HG02938 (cell line): ENCODE data around the gene SORCS1.

Experiments
- ATAC-seq: cut with Tn5 transposase; IDR thresholded peaks from one replicate; pipeline ENCODE4 v1.9.1; 2021; ENCODE audit warnings: mild to moderate bottlenecking, moderate library complexity; ENCODE audit not compliant: unreplicated experiment

SORCS1 gene

GRCh38 chr10:107163881-107164861 lies at the start of gene SORCS1:
TSS of gene SORCS1 (minus strand) at chr10:107164706.
- ATAC-seq: no peak

DNA sequence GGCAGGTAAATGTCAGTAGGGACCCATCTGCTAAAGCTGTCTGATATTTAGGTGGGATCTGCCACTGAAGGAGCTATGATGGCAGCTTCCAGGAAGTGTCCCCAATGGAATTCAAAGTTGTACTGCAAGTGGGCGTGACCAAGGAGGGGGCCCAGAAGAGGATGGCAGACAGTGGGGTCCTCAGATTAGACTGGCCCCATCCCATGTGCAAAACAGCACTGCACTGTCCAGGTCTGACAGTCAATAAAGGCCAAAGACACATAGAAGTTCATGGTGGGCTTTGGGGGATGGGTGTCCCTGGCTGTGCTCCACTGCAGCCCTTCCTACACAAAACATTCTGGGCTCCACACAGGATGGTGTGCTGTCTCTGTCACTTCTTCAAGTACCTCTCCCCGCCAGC lies 49.8 kb upstream of the SORCS1 start:
- no peak for ATAC-seq

DNA sequence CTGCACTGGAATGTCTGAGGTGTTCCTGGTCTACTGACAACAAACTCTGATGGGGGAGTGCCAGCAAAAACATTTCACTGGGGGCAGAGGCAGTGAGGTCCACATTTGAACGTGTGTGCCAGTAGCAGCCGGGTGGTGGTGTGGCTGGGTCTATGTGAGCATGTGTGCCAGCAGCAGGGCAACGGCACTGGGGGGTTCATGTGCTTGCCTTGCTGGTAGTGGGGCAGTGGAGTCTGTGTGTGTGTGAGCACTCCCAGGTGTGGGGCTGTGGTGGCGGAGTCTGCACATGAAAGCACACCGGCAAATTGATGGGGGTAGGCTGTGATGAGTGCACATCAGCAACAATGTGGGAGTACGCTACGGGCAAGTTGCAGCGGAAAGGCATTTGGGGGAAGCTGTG lies 49.4 kb upstream of the SORCS1 start:
- ATAC-seq: no peak

DNA sequence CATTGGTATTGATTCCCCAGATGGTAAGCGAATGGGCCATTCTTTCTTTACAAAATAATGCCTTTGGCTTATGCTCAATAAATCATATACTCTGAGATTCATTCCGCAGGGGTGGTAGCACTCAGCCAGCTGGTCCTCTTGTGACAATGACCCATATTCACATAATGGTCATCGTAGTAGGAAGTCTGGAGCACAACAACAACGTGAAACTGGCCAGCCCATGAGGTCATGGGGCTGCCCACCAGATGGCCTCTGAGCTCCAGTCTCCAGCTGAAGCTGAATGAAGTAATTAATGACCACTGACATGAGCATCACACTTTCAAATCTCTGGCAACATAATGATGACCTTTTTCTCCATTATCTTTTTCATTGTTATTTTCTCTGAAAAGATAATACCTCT lies 42.3 kb upstream of the SORCS1 start:
- ATAC-seq: no peak

- ATAC-seq: no peak
Measured at GRCh38 chr10:107169516-107169915, 5.0 kb upstream of the SORCS1 start.

GRCh38 chr10:107168738-107169137 lies 4.2 kb upstream of the SORCS1 start:
- no peak for ATAC-seq

- ATAC-seq: no peak
Measured at GRCh38 chr10:107166403-107166802, 1.9 kb upstream of the SORCS1 start.

GRCh38 chr10:107164992-107165391 lies 486 bp upstream of the SORCS1 start:
- no peak for ATAC-seq

DNA sequence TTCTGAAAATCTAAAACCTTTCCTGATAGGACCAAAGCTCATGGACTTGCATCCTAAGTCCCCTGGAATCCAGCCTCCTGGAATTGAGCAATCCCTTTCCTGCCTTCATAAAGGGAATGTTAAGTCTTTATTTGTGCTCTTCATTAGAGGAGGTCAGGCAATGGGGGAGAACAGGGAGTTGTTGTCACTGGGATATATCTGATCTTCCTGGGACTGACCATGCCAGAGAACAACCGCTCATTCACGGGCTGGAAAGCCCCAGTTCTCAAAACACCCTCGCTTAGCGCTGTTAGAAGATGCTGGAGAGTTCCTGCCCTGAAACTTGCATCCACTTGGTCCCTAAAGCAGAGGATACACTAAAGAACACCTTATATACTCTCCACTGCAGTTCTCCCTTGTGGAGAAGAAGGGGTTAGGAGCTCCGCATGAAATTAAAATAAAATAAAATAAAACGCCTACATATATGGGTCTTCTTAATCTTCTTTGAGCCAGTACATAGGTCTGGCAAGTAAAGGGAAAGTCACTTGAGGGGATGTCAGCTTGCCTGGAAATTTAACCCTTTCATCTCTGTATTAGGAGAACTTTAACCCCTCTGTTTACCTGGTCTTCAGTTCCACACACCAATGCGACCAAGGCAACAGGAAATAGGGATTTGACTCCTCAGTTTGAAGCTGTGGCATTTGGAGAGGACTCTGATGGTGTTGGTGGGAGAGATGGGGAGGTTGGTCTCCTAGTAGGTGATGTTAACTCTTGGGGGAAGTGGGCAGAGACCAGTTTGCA lies 1.2 kb downstream of the SORCS1 start:
- no peak for ATAC-seq

DNA sequence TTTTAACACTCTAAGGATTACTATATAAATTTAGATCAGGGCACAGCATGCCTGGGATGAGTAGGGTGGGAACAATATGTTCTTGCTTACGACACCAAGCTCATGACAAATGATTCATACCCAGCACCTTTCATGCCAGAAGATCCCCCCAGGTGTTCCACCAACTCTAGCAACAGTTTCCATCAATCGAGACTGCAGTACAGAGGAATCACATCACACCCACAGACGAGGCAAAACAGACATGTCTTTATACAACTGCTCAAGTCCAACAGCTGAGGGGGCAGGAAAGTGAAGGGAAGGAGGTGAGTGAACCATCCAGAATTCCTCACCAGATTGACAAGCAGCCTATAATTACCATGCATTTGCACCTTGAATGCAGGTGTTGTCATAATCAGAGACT lies 3.6 kb downstream of the SORCS1 start:
- no peak for ATAC-seq

- no peak for ATAC-seq
Measured at GRCh38 chr10:107159871-107160270, 4.6 kb downstream of the SORCS1 start.

- no peak for ATAC-seq
Measured at GRCh38 chr10:107157071-107157470, 7.4 kb downstream of the SORCS1 start.

DNA sequence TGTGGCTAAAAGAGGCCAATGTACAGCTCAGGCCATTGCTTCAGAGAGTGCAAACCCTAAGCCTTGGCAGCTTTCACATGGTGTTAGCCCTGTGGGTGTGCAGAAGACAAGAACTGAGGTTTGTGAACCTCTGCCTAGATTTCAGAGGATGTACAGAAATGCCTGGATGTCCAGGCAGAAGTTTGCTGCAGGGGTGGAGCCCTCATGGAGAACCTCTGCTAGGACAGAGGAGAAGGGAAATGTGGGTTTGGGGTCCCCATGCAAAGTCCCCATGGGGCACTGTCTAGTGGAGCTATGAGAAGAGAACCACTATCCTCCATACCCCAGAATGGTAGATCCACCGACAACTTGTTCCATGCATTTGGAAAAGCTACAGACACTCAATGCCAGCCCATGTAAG lies 12.4 kb downstream of the SORCS1 start:
- no peak for ATAC-seq

DNA sequence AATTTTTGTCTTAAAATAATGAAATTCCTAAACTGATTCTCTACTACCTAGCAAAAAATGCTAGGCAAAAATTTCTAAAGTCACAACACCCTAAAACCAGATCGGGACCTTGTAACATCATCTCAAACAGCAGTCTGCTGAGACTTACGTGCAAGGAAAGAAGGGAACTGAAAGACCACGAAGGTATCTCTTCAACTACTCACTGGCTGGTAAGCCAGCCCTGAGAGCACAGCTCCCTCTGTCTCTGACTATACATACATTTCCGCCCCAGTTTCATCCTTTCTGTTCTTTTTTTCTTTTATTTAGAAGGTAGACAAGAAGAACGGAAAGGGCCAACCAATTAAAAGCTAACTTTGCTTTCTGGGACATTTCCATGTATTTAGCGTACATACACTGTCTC lies 15.6 kb downstream of the SORCS1 start:
- no peak for ATAC-seq

DNA sequence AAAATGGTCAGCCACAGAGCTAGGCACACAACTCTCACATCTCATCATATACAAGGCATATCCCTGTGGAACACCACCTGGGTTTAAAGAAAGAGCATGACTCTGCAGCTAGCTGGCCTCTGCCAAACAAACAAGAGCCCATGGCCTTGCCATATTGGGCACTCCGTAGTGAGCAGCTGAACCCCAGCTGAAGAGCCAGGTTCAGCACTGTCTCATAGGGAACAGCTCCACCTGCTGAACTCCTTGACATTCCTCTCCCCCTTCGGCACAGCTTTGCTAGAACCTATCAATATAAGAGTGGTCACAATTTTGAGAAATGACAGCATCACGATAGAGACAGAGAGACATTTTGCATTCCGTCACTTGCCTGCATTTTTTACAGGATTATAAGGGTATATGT lies 20.0 kb downstream of the SORCS1 start:
- ATAC-seq: no peak

DNA sequence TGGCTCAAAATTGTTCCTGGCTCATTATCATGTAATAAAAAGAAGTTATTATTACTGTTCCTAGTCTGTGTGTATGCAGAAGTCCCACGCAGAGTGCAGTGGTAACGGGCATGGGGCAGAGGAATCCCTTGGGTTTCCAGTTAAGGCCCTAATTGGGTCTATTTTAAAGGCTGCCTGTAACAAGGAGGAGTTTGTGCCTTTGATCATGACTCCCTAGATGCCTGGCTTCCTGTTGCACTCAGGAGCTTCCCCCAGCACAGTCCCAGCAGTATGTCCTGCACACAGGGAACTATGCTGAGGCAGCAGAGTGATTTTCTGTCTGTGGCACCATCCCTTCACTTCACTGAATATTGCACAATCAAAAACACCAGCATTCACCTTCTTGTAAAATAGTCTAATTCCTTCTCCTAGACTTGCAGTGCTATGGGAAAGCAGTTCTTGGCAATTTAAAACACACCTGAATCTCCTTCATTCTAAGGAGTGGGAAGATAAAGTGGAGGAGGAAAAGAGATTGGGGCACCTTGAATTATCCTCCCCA lies 22.9 kb downstream of the SORCS1 start:
- no peak for ATAC-seq

- no peak for ATAC-seq
Measured at GRCh38 chr10:107139237-107139636, 25.3 kb downstream of the SORCS1 start.

DNA sequence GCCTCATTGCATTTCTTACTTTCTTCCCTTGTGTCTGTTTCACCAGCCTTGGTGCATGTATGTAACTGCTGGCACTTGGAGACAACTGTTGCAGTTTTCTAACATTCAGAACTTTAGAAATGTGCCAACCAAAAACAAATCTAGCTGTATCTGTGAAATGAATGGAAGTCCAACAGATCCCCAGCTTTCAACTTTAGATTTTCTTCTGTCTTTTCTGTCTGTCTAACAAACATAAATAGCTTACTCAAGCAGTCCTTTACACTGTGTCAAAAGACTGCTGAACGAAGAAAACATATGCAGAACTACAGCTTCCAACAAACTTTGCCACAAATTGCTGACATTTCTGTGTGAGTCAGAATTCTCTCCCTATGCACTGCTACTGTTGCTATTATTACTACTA lies 30.9 kb downstream of the SORCS1 start:
- no peak for ATAC-seq

DNA sequence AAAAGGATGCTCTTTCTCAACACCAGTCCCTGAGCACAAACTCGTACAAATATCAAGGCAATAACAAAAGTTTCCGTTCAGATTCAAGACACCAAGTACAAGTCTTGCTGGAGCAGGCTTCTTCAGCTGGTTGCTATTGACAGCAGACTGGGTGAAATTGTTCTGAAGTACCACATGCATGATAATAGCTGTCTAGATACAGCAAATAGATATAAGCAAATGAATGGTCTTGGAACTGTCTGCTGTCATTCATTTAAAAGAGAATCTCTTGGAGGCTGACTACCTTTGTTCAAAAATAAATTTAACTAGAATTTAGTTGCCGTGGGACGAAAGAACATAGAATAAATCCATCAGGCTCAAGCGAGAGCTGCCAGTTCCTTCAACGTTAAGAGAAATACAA lies 35.5 kb downstream of the SORCS1 start:
- ATAC-seq: no peak

GRCh38 chr10:107126512-107127065 lies 37.9 kb downstream of the SORCS1 start:
- no peak for ATAC-seq

- no peak for ATAC-seq
Measured at GRCh38 chr10:107122703-107123102, 41.8 kb downstream of the SORCS1 start.
